Activated CD4-positive, alpha-beta T cell treated with anti-CD3 and anti-CD28 coated beads, Interleukin-2, amount 10 ng/mL, durations not matched to agents 7 days and 5 days (primary cell): ENCODE data around the gene CRAMP1. TPM values are rescaled to one million over a fixed set of nuclear protein-coding genes. Genes with fewer than 3 reads are reported as not detected.
"Not testable (repeated sequence)": the region's sequence is repeated elsewhere in the genome, so short reads cannot be mapped to it uniquely, and the experiment has no call there.

ENCODE experiments used
- CTCF ChIA-PET: fragments of 350-600 bp; sonication (Branson Sonifier 250); formaldehyde crosslinking; loops from one replicate; lab custom pipeline; 2021; ENCODE audit warnings: antibody characterized with exemption; lab: Charles Lee
- POLR2A ChIA-PET: fragments of 350-600 bp; sonication (Branson Sonifier 250); formaldehyde crosslinking; loops from one replicate; lab custom pipeline; 2021; ENCODE audit warnings: antibody characterized with exemption; lab: Charles Lee
- DNase-seq: peaks from one replicate; pipeline ENCODE4 v3.0.0-alpha.2; 2020
- H3K27ac Mint-ChIP-seq: one replicate; pipeline ENCODE4 v1.8.0; 2021; ENCODE audit warnings: mild to moderate bottlenecking, moderate library complexity, mixed read lengths
- H3K27me3 Mint-ChIP-seq: one replicate; pipeline ENCODE4 v1.8.0; 2021; ENCODE audit warnings: mixed read lengths
- H3K36me3 Mint-ChIP-seq: one replicate; pipeline ENCODE4 v1.8.0; 2021; ENCODE audit warnings: low read depth, mixed read lengths
- H3K4me1 Mint-ChIP-seq: one replicate; pipeline ENCODE4 v1.8.0; 2021; ENCODE audit warnings: mixed read lengths
- H3K4me3 Mint-ChIP-seq: one replicate; pipeline ENCODE4 v1.8.0; 2021; ENCODE audit warnings: mild to moderate bottlenecking, moderate library complexity, mixed read lengths
- H3K9me3 Mint-ChIP-seq: one replicate; pipeline ENCODE4 v1.8.0; 2021; ENCODE audit warnings: mixed read lengths
- total RNA-seq, 2 experiments: library from RNA; stranded (reverse); gene quantifications; one replicate each; pipeline ENCODE4 v1.2.3, GENCODE V29; 2021

CRAMP1 gene
- total RNA-seq, 2 experiments from 2014 or later = 25.6 to 27.4 TPM

DNA sequence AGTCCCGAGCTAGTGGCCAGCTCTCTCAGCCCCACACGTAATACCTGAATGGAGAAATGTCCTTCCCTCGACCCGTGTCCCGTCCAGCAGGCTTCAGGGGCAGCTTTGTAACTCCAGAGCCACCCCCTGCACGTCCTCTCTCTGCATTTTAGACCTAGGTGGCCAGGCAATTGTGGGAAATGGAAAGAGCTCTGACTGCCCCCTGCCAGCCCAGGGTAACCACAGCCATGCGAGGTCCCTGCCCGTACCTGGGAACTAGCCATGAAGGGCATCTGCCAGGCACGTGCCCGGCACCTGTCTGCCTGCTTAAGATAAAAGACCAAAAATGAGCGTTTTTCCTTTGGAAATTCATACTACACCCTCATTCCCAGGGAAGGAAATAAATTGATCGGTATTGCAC lies 103.1 kb downstream of the CRAMP1 start:
- Mint-ChIP-seq H3K4me3 (no peak overlapping the region), H3K27me3 (no peaks in the 10 kb centered on the region), H3K4me1 (peaks cover 19% of the 10 kb centered on the region), H3K36me3 (peaks cover 5% of the 10 kb centered on the region), H3K9me3 (no peaks in the 10 kb centered on the region), H3K27ac (no peak overlapping the region)
- DNase-seq = no peak
- POLR2A ChIA-PET = no interaction called here
- CTCF ChIA-PET = interaction anchor here (1.0 kb wide), 1 partner anchor 9 kb away, joined by 4 read pairs; the partner anchor contains the start of gene MAPK8IP3

- CTCF ChIA-PET = interaction anchor here (1.3 kb wide), 1 partner anchor 41 kb away, joined by 3 read pairs; no protein-coding TSS in a partner anchor
These were observed 106.1 kb downstream of the CRAMP1 start for GRCh38 chr16:1718236-1718635.

GRCh38 chr16:1719559-1720229 lies 107.5 kb downstream of the CRAMP1 start:
- H3K4me3 Mint-ChIP-seq, H3K9me3 Mint-ChIP-seq, H3K27me3 Mint-ChIP-seq, H3K36me3 Mint-ChIP-seq, POLR2A ChIA-PET: not testable (repeated sequence)
- CTCF ChIA-PET = interaction anchor here (1.2 kb wide), 1 partner anchor 10 kb away, joined by 4 read pairs; no protein-coding TSS in a partner anchor
- Mint-ChIP-seq H3K27ac (peak overlapping the region; percentile 77), H3K4me1 (peaks cover 46% of the 10 kb centered on the region)
- DNase-seq = peak; percentile 39

More at GRCh38 chr16:1718236-1718635, 106.1 kb downstream of the CRAMP1 start:
- H3K4me3 Mint-ChIP-seq, H3K36me3 Mint-ChIP-seq, H3K27ac Mint-ChIP-seq, POLR2A ChIA-PET, DNase-seq, H3K27me3 Mint-ChIP-seq, H3K9me3 Mint-ChIP-seq: not testable (repeated sequence)
- peaks cover 42% of the 10 kb centered on the region for H3K4me1 Mint-ChIP-seq

DNA sequence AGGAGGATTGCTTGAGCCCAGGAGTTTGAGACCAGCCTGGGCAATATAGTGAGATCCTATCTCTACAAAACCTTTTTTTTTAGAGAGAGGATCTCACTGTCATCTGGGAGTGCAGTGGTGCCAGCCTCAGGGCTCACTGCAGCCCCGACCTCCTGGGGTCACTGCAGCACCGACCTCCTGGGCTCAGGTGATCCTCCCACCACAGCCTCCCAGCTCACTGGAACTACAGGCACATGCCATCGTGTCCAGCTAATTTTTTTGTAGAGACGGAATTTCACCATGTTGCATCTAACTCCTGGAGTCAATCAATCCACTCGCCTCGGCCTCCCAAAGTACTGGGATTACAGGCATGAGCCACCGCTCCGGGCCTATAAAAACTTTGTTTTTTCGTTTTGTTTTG lies 109.2 kb downstream of the CRAMP1 start:
- no peak for DNase-seq
- Mint-ChIP-seq H3K36me3 (peaks cover 6% of the 10 kb centered on the region), H3K4me1 (peaks cover 46% of the 10 kb centered on the region), H3K27me3 (no peaks in the 10 kb centered on the region), H3K27ac (peak overlapping the region; percentile 85), H3K9me3 (no peaks in the 10 kb centered on the region), H3K4me3 (no peak overlapping the region)
- ChIA-PET CTCF (interaction anchor here (0.7 kb wide), 2 partner anchors 61 to 85 kb away, joined by 4 read pairs; partner anchors contain the start of genes NUBP2 and SPSB3), POLR2A (no interaction called here)

GRCh38 chr16:1723450-1724147 lies 111.4 kb downstream of the CRAMP1 start:
- no peaks in the 10 kb centered on the region for H3K9me3 Mint-ChIP-seq
- CTCF ChIA-PET = interaction anchor here (0.6 to 1.9 kb wide), 10 partner anchors 10 to 364 kb away, joined by 3 to 6 read pairs (median 3); no protein-coding TSS in a partner anchor
- DNase-seq = peak; percentile 51
- POLR2A ChIA-PET = no interaction called here
- H3K4me3 Mint-ChIP-seq = no peak overlapping the region
- H3K27me3 Mint-ChIP-seq = no peaks in the 10 kb centered on the region
- peak overlapping the region; percentile 60 for H3K27ac Mint-ChIP-seq
- H3K4me1 Mint-ChIP-seq = peaks cover 44% of the 10 kb centered on the region
- peaks cover 6% of the 10 kb centered on the region for H3K36me3 Mint-ChIP-seq

DNA sequence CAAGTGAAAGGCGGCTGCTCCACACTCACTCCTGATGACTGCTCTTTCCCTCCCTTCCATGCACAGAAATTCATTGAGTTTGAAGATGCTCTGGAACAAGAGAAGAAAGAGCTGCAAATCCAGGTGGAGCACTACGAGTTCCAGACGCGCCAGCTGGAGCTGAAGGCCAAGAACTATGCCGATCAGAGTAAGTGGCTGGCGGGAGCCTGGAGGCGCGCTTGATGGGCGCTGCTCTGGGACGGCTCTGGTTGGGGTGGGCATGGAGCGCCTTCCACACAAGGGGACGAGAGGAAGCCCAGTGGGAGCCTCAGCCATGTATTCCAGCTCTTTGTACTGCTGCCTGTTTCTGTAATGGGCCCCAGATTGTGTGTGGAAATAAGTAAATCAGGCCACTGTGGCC lies 112.3 kb downstream of the CRAMP1 start:
- Mint-ChIP-seq H3K4me3 (no peak overlapping the region), H3K27ac (no peak overlapping the region), H3K4me1 (peaks cover 37% of the 10 kb centered on the region), H3K27me3 (no peaks in the 10 kb centered on the region), H3K36me3 (peaks cover 13% of the 10 kb centered on the region), H3K9me3 (no peaks in the 10 kb centered on the region)
- no peak for DNase-seq
- ChIA-PET CTCF (interaction anchor here (1.2 to 1.9 kb wide), 3 partner anchors 11 to 43 kb away, joined by 3 to 6 read pairs (median 6); no protein-coding TSS in a partner anchor), POLR2A (no interaction called here)

GRCh38 chr16:1726661-1727502 lies 114.7 kb downstream of the CRAMP1 start:
- H3K4me1 Mint-ChIP-seq = peaks cover 20% of the 10 kb centered on the region
- H3K9me3 Mint-ChIP-seq = no peaks in the 10 kb centered on the region
- no peak for DNase-seq
- no peaks in the 10 kb centered on the region for H3K27me3 Mint-ChIP-seq
- no peak overlapping the region for H3K4me3 Mint-ChIP-seq
- peaks cover 12% of the 10 kb centered on the region for H3K36me3 Mint-ChIP-seq
- POLR2A ChIA-PET = no interaction called here
- CTCF ChIA-PET = interaction anchor here (0.8 to 1.0 kb wide), 2 partner anchors 129 to 148 kb away, joined by 3 read pairs; no protein-coding TSS in a partner anchor
- no peak overlapping the region for H3K27ac Mint-ChIP-seq

Other genes starting within 250 kb of the CRAMP1 start
- 10 to 100 TPM; 31.8 to 37.9 TPM for gene UNKL, start 197.7 kb upstream of the CRAMP1 start, total RNA-seq
- gene UQCC4, start 191.6 kb upstream of the CRAMP1 start, total RNA-seq = 10 to 100 TPM; 11.2 to 13.4 TPM
- not detected for gene PERCC1, start 181.3 kb upstream of the CRAMP1 start, total RNA-seq
- 1 to 10 TPM; 1.9 to 2.7 TPM for gene CCDC154, start 167.8 kb upstream of the CRAMP1 start, total RNA-seq
- gene CLCN7, start 137.3 kb upstream of the CRAMP1 start, total RNA-seq = 10 to 100 TPM; 58.3 to 64.0 TPM
- gene PTX4, start 123.4 kb upstream of the CRAMP1 start, total RNA-seq = not detected
- 10 to 100 TPM; 49.1 to 65.5 TPM for gene TELO2, start 119.0 kb upstream of the CRAMP1 start, total RNA-seq
- gene TMEM204, start 78.7 kb upstream of the CRAMP1 start, total RNA-seq = 10 to 100 TPM; 60.6 to 73.5 TPM
- gene IFT140, start 288 bp upstream of the CRAMP1 start, total RNA-seq = 1 to 10 TPM; 9.3 TPM
- gene JPT2, start 65.9 kb downstream of the CRAMP1 start, total RNA-seq = 10 to 100 TPM; 56.5 to 65.2 TPM
- 100 to 1,000 TPM; 101 to 108 TPM for gene MAPK8IP3, start 93.8 kb downstream of the CRAMP1 start, total RNA-seq
- gene NME3, start 159.2 kb downstream of the CRAMP1 start, total RNA-seq = 10 to 100 TPM; 31.3 to 47.4 TPM
- gene EME2, start 160.4 kb downstream of the CRAMP1 start, total RNA-seq = 10 to 100 TPM; 28.7 to 33.4 TPM
- gene MRPS34, start 160.8 kb downstream of the CRAMP1 start, total RNA-seq = 100 to 1,000 TPM in 1 of 2 experiments, 10 to 100 TPM in 1; 93.6 to 105 TPM
- gene SPSB3, start 170.2 kb downstream of the CRAMP1 start, total RNA-seq = 10 to 100 TPM; 38.0 to 42.9 TPM
- gene NUBP2, start 170.6 kb downstream of the CRAMP1 start, total RNA-seq = 10 to 100 TPM; 40.2 to 53.8 TPM
- gene IGFALS, start 181.3 kb downstream of the CRAMP1 start, total RNA-seq = under 1 TPM in 1 of 2 experiments, not detected in 1; 0.15 TPM
- gene HAGH, start 214.5 kb downstream of the CRAMP1 start, total RNA-seq = 10 to 100 TPM; 34.9 to 45.6 TPM
- 10 to 100 TPM; 11.3 to 12.9 TPM for gene FAHD1, start 214.8 kb downstream of the CRAMP1 start, total RNA-seq